Germinal center (tissue), 1 donor: Measurements from ENCODE around the gene SSPN.
A peak's percentile ranks its signal among the peaks of the same experiment; 100 is the strongest.

Experiments
- DNase-seq: peaks from one replicate; pipeline ENCODE4 v3.0.0; 2012; ENCODE audit warnings: mixed read lengths, low spot score

Gene SSPN

GRCh38 chr12:26266881-26267280 lies 71.5 kb downstream of the SSPN start:
- no peak for DNase-seq

GRCh38 chr12:26268841-26269561 lies 73.6 kb downstream of the SSPN start:
- no peak for DNase-seq

GRCh38 chr12:26269562-26270284 lies 74.3 kb downstream of the SSPN start:
- DNase-seq, result no peak

- no peak for DNase-seq
Observed at GRCh38 chr12:26271024-26271423, 75.7 kb downstream of the SSPN start.

- no peak for DNase-seq
Observed at GRCh38 chr12:26271889-26272492, 76.6 kb downstream of the SSPN start.

- no peak for DNase-seq
Observed at GRCh38 chr12:26272851-26273250, 77.5 kb downstream of the SSPN start.

- no peak for DNase-seq
Observed at GRCh38 chr12:26273811-26274210, 78.4 kb downstream of the SSPN start.

- DNase-seq, result peak; percentile 17
Observed at GRCh38 chr12:26274441-26275312, 79.3 kb downstream of the SSPN start.

- no peak for DNase-seq
Observed at GRCh38 chr12:26275313-26276131, 80.1 kb downstream of the SSPN start.

GRCh38 chr12:26276709-26277108 lies 81.3 kb downstream of the SSPN start:
- no peak for DNase-seq

GRCh38 chr12:26277506-26278246 lies 82.3 kb downstream of the SSPN start:
- no peak for DNase-seq

GRCh38 chr12:26278266-26278665 lies 82.9 kb downstream of the SSPN start:
- DNase-seq, result no peak

- DNase-seq, result no peak
Observed at GRCh38 chr12:26278666-26279065, 83.3 kb downstream of the SSPN start.

- no peak for DNase-seq
Observed at GRCh38 chr12:26279091-26279490, 83.7 kb downstream of the SSPN start.

- DNase-seq, result no peak
Observed at GRCh38 chr12:26279908-26280307, 84.5 kb downstream of the SSPN start.

GRCh38 chr12:26280869-26281268 lies 85.5 kb downstream of the SSPN start:
- DNase-seq, result no peak

- no peak for DNase-seq
Observed at GRCh38 chr12:26281320-26281719, 85.9 kb downstream of the SSPN start.

- no peak for DNase-seq
Observed at GRCh38 chr12:26282339-26282940, 87.1 kb downstream of the SSPN start.

- DNase-seq, result no peak
Observed at GRCh38 chr12:26283046-26283445, 87.7 kb downstream of the SSPN start.

GRCh38 chr12:26283617-26284016 lies 88.2 kb downstream of the SSPN start:
- no peak for DNase-seq
